H1 (cell line): ENCODE results near the gene USP7. TPM values are rescaled to one million over a fixed set of nuclear protein-coding genes. Genes with fewer than 3 reads are reported as not detected.

Experiments used
- CBX8 ChIP-seq: fragments of 300-800, 300-1000 bp; sonication (generic); IDR thresholded peaks from 2 replicates; pipeline ENCODE4 v1.7.1; 2016; ENCODE audit warnings: low read depth, low read length, borderline replicate concordance
- RAD21 ChIP-seq, 2 experiments: IDR thresholded peaks in 1 of 2; conservative IDR thresholded peaks in 1 of 2; 2 replicates each; pipeline ENCODE4 v1.6.1; 2011; ENCODE audit warnings: low read depth in 2 of 2, low read length in 2 of 2, improper control_type of control experiment in 1 of 2, inconsistent platforms in 1 of 2, mild to moderate bottlenecking in 1 of 2, moderate library complexity in 1 of 2
- TAF7 ChIP-seq: optimal IDR thresholded peaks from 2 replicates; pipeline ENCODE3; 2011; ENCODE audit warnings: low read depth, mild to moderate bottlenecking, inconsistent platforms, low read length, moderate library complexity, borderline replicate concordance
- polyA plus RNA-seq, 7 experiments: library from polyadenylated mRNA; depleted of rRNA in 3 of 7; stranded (reverse) in 5 of 7; unstranded in 2 of 7; fragments of >200 nt in 5 of 7; fragments of 200-250 nt in 2 of 7; gene quantifications; 1 replicate in 5 of 7; 2 replicates in 1 of 7; 4 replicates in 1 of 7; pipeline versions ENCODE4 v1.2.1 to v1.2.3, GENCODE V29; 2011 to 2013; ENCODE audit warnings: missing spikeins in 2 of 7, mixed read lengths in 2 of 7
- total RNA-seq: library from RNA; stranded (reverse); fragmentation: NEBNext Ultra II Directional; extraction: Animal tissue kit (Norgen Biotek cat#: 25700); gene quantifications from 2 replicates; pipeline ENCODE4 v1.2.1, GENCODE V29; 2021
- TF ChIP-seq, protein P1 (sequence below): fragments of 300-600 bp; sonication (generic); IDR thresholded peaks from 2 replicates; pipeline ENCODE4 v1.7.1; 2012; ENCODE audit warnings: low read length, moderate library complexity, mild to moderate bottlenecking, inconsistent platforms; ENCODE audit not compliant: insufficient replicate concordance

The USP7 gene
- total and polyA plus RNA-seq, 2 of the 8 experiments (the other 6 are each of a cell fraction or from before 2014, with no cell fraction given) = 21.3 to 211 TPM

DNA sequence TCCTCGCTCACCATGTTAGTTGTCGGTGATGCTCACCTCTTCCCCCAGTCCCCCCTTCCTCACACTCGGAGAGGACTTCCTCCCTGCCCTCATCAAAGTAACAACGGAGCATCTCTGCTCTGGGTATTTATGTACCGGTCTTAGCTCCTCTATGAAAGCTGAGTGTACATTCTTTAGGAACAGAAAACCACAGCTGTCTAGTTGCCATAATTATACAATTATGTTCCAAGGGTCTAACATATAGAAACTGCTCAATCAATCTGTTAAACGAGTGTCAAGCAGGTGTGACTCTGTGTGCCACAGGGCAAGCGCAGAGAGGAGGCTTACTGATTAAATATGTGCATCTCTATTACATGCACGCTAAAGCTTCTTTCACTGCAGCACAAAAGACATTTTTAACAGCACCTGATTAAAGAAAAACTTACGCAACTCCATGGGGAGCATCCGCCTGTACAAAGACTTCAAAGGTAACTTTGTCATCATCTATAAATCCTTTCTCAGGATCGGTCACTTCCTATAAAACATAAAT is 43.7 kb downstream of the USP7 start (continued):
- TF ChIP-seq, protein P1, sequence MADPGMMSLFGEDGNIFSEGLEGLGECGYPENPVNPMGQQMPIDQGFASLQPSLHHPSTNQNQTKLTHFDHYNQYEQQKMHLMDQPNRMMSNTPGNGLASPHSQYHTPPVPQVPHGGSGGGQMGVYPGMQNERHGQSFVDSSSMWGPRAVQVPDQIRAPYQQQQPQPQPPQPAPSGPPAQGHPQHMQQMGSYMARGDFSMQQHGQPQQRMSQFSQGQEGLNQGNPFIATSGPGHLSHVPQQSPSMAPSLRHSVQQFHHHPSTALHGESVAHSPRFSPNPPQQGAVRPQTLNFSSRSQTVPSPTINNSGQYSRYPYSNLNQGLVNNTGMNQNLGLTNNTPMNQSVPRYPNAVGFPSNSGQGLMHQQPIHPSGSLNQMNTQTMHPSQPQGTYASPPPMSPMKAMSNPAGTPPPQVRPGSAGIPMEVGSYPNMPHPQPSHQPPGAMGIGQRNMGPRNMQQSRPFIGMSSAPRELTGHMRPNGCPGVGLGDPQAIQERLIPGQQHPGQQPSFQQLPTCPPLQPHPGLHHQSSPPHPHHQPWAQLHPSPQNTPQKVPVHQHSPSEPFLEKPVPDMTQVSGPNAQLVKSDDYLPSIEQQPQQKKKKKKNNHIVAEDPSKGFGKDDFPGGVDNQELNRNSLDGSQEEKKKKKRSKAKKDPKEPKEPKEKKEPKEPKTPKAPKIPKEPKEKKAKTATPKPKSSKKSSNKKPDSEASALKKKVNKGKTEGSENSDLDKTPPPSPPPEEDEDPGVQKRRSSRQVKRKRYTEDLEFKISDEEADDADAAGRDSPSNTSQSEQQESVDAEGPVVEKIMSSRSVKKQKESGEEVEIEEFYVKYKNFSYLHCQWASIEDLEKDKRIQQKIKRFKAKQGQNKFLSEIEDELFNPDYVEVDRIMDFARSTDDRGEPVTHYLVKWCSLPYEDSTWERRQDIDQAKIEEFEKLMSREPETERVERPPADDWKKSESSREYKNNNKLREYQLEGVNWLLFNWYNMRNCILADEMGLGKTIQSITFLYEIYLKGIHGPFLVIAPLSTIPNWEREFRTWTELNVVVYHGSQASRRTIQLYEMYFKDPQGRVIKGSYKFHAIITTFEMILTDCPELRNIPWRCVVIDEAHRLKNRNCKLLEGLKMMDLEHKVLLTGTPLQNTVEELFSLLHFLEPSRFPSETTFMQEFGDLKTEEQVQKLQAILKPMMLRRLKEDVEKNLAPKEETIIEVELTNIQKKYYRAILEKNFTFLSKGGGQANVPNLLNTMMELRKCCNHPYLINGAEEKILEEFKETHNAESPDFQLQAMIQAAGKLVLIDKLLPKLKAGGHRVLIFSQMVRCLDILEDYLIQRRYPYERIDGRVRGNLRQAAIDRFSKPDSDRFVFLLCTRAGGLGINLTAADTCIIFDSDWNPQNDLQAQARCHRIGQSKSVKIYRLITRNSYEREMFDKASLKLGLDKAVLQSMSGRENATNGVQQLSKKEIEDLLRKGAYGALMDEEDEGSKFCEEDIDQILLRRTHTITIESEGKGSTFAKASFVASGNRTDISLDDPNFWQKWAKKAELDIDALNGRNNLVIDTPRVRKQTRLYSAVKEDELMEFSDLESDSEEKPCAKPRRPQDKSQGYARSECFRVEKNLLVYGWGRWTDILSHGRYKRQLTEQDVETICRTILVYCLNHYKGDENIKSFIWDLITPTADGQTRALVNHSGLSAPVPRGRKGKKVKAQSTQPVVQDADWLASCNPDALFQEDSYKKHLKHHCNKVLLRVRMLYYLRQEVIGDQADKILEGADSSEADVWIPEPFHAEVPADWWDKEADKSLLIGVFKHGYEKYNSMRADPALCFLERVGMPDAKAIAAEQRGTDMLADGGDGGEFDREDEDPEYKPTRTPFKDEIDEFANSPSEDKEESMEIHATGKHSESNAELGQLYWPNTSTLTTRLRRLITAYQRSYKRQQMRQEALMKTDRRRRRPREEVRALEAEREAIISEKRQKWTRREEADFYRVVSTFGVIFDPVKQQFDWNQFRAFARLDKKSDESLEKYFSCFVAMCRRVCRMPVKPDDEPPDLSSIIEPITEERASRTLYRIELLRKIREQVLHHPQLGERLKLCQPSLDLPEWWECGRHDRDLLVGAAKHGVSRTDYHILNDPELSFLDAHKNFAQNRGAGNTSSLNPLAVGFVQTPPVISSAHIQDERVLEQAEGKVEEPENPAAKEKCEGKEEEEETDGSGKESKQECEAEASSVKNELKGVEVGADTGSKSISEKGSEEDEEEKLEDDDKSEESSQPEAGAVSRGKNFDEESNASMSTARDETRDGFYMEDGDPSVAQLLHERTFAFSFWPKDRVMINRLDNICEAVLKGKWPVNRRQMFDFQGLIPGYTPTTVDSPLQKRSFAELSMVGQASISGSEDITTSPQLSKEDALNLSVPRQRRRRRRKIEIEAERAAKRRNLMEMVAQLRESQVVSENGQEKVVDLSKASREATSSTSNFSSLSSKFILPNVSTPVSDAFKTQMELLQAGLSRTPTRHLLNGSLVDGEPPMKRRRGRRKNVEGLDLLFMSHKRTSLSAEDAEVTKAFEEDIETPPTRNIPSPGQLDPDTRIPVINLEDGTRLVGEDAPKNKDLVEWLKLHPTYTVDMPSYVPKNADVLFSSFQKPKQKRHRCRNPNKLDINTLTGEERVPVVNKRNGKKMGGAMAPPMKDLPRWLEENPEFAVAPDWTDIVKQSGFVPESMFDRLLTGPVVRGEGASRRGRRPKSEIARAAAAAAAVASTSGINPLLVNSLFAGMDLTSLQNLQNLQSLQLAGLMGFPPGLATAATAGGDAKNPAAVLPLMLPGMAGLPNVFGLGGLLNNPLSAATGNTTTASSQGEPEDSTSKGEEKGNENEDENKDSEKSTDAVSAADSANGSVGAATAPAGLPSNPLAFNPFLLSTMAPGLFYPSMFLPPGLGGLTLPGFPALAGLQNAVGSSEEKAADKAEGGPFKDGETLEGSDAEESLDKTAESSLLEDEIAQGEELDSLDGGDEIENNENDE = no peak
- no peak for TF ChIP-seq CBX8
- no peak for TF ChIP-seq RAD21 (IDR thresholded peaks at IDR 0.05 in 1 of 2, conservative IDR thresholded peaks at IDR 0.05 in 1 of 2; ENCODE audit: low read depth in 2 of 2, low read length in 2 of 2)
- TF ChIP-seq TAF7 = no peak
